Colonic mucosa (tissue), 4 donors: ENCODE results near the gene RHOT1. TPM values are rescaled to one million over a fixed set of nuclear protein-coding genes. Genes with fewer than 3 reads are reported as not detected.

Source experiments
- DNase-seq: peaks from one replicate; pipeline ENCODE4 v3.0.0-alpha.2; 2020
- H3K27ac ChIP-seq: fragments of 200-600 bp; one replicate; pipeline ENCODE4 v1.8.0; 2021
- H3K27me3 ChIP-seq: fragments of 200-600 bp; one replicate; pipeline ENCODE4 v1.8.0; 2021
- H3K36me3 ChIP-seq: fragments of 200-600 bp; one replicate; pipeline ENCODE4 v1.8.0; 2021
- H3K4me1 ChIP-seq: fragments of 200-600 bp; one replicate; pipeline ENCODE4 v1.8.0; 2021; ENCODE audit warnings: mild to moderate bottlenecking
- H3K4me3 ChIP-seq: fragments of 200-600 bp; one replicate; pipeline ENCODE4 v1.8.0; 2021
- H3K9ac ChIP-seq, 2 donors: one replicate each; pipeline ENCODE4 v1.7.0; 2013; ENCODE audit warnings: control low read depth in 2 of 2, low read depth in 2 of 2, low read length in 2 of 2
- H3K9me3 ChIP-seq: fragments of 200-600 bp; one replicate; pipeline ENCODE4 v1.8.0; 2021
- CTCF ChIP-seq: fragments of 200-600 bp; IDR thresholded peaks from one replicate; pipeline ENCODE4 v1.8.0; 2022; ENCODE audit warnings: antibody characterized with exemption, mild to moderate bottlenecking
- intact Hi-C: fragments of 100-400 bp; cut with DNase I; formaldehyde crosslinking; loops from one replicate; pipeline ENCODE4 v1.14.1; 2022
- total RNA-seq, 2 donors: library from RNA; stranded (reverse); fragmentation: NEBNext Ultra II Directional in 1 of 2; extraction: Animal tissue kit (Norgen Biotek cat#: 25700) in 1 of 2; gene quantifications; one replicate each; pipeline ENCODE4 v1.2.1, GENCODE V29; 2021
- donor health status: healthy.
- donor health status: DM: no; HTN: no; CAD: no.
- donor health status: DM: no; HTN: no; CAD: no.

RHOT1 gene
- total RNA-seq, 2 donors from 2014 or later: 18.1 to 27.4 TPM

GRCh38 chr17:32253117-32253611, 110.9 kb downstream of the RHOT1 start:
- H3K27me3 ChIP-seq: no peaks in the 10 kb centered on the region
- DNase-seq: peak; percentile 76
- intact Hi-C loops: loop anchor here (1.0 kb wide), 1 partner anchor 66 kb away; no protein-coding TSS in a partner anchor
- peak; percentile 96 for TF ChIP-seq CTCF
- H3K9ac ChIP-seq: no peak overlapping the region
- no peaks in the 10 kb centered on the region for H3K4me1 ChIP-seq
- H3K36me3 ChIP-seq: no peaks in the 10 kb centered on the region
- no peak overlapping the region for H3K27ac ChIP-seq
- H3K9me3 ChIP-seq: no peaks in the 10 kb centered on the region
- H3K4me3 ChIP-seq: no peak overlapping the region

- Histone ChIP-seq H3K36me3 (no peaks in the 10 kb centered on the region), H3K27ac (no peak overlapping the region), H3K9ac (no peak overlapping the region), H3K27me3 (no peaks in the 10 kb centered on the region), H3K4me3 (no peak overlapping the region), H3K9me3 (no peaks in the 10 kb centered on the region), H3K4me1 (no peaks in the 10 kb centered on the region)
- no peak for TF ChIP-seq CTCF
- no peak for DNase-seq
- intact Hi-C loops: no loop called here
These were observed 113.9 kb downstream of the RHOT1 start for GRCh38 chr17:32256012-32256700.

- Histone ChIP-seq H3K4me3 (no peak overlapping the region), H3K27me3 (no peaks in the 10 kb centered on the region), H3K36me3 (no peaks in the 10 kb centered on the region), H3K27ac (no peak overlapping the region), H3K4me1 (no peaks in the 10 kb centered on the region), H3K9me3 (no peaks in the 10 kb centered on the region), H3K9ac (no peak overlapping the region)
- no peak for TF ChIP-seq CTCF
- DNase-seq: no peak
- intact Hi-C loops: no loop called here
These were observed 114.4 kb downstream of the RHOT1 start for GRCh38 chr17:32256701-32257019.

- DNase-seq: no peak
- no peak overlapping the region for H3K27ac ChIP-seq
- H3K9ac ChIP-seq: no peak overlapping the region
- no peak overlapping the region for H3K4me3 ChIP-seq
- no peaks in the 10 kb centered on the region for H3K27me3 ChIP-seq
- H3K9me3 ChIP-seq: no peaks in the 10 kb centered on the region
- no peaks in the 10 kb centered on the region for H3K4me1 ChIP-seq
- H3K36me3 ChIP-seq: no peaks in the 10 kb centered on the region
- intact Hi-C loops: no loop called here
- no peak for TF ChIP-seq CTCF
These were observed 116.3 kb downstream of the RHOT1 start for GRCh38 chr17:32258383-32259140.

- H3K9ac ChIP-seq: no peak overlapping the region
- H3K36me3 ChIP-seq: no peaks in the 10 kb centered on the region
- no peak overlapping the region for H3K4me3 ChIP-seq
- H3K4me1 ChIP-seq: no peaks in the 10 kb centered on the region
- H3K9me3 ChIP-seq: no peaks in the 10 kb centered on the region
- intact Hi-C loops: no loop called here
- no peak for TF ChIP-seq CTCF
- H3K27me3 ChIP-seq: peaks cover 2% of the 10 kb centered on the region
- DNase-seq: no peak
- no peak overlapping the region for H3K27ac ChIP-seq
These were observed 117.3 kb downstream of the RHOT1 start for GRCh38 chr17:32259586-32259985.
